Heart left ventricle (tissue), 16 donors: ENCODE results near the gene AMDHD2. TPM values are rescaled to one million over a fixed set of nuclear protein-coding genes. Genes with fewer than 3 reads are reported as not detected.

ENCODE experiments used
- ATAC-seq, 4 donors: fragments of 200-7000 bp; cut with Tn5 transposase; one replicate each; pipeline ENCODE4 v1.9.1; 2020 to 2022; ENCODE audit warnings: moderate library complexity in 4 of 4, mild to moderate bottlenecking in 3 of 4, moderate number of reproducible peaks in 1 of 4
- DNase-seq, 5 donors: peaks; one replicate each; pipeline ENCODE4 v3.0.0-alpha.2; 2020
- H3K27ac ChIP-seq, 12 donors: fragments of 200-600 bp; sonication (generic) in 4 of 12; one replicate each; pipeline versions ENCODE4 v1.5.0 to v1.8.0; 2016 to 2022; ENCODE audit warnings: mild to moderate bottlenecking in 2 of 12
- H3K27me3 ChIP-seq, 9 donors: fragments of 200-600 bp; sonication (generic) in 2 of 9; one replicate each; pipeline versions ENCODE4 v1.5.1 to v1.8.0; 2016 to 2022; ENCODE audit warnings: mild to moderate bottlenecking in 3 of 9
- H3K36me3 ChIP-seq, 9 donors: fragments of 200-600 bp; sonication (generic) in 2 of 9; one replicate each; pipeline versions ENCODE4 v1.5.0 to v1.8.0; 2018 to 2022; ENCODE audit warnings: mild to moderate bottlenecking in 2 of 9
- H3K4me1 ChIP-seq, 12 donors: fragments of 200-600 bp; sonication (generic) in 4 of 12; one replicate each; pipeline versions ENCODE4 v1.5.0 to v1.8.0; 2016 to 2022; ENCODE audit warnings: mild to moderate bottlenecking in 3 of 12
- H3K4me3 ChIP-seq, 12 donors: fragments of 200-600 bp; sonication (generic) in 4 of 12; one replicate each; pipeline versions ENCODE4 v1.5.0 to v1.8.0; 2017 to 2022; ENCODE audit warnings: mild to moderate bottlenecking in 9 of 12, moderate library complexity in 4 of 12
- H3K9me3 ChIP-seq, 12 donors: fragments of 200-600 bp; sonication (generic) in 4 of 12; one replicate each; pipeline versions ENCODE4 v1.5.0 to v1.8.0; 2016 to 2022; ENCODE audit warnings: mild to moderate bottlenecking in 1 of 12
- POLR2A ChIP-seq, 2 donors: fragments of 450-650 bp; IDR thresholded peaks; one replicate each; pipeline ENCODE4 v1.6.1; 2017; ENCODE audit warnings: antibody characterized with exemption in 2 of 2, mild to moderate bottlenecking in 2 of 2, moderate library complexity in 2 of 2
- WGBS, 4 donors: extraction: QIAGEN DNeasy Blood & Tissue Kit in 2 of 4; methylation state at CpG; one replicate each; pipeline versions ENCODE4 v1.1.5 to v1.1.7; 2013 to 2018; 5-methylcytosine and 5-hydroxymethylcytosine counted together
- intact Hi-C, 10 donors: fragments of 100-400 bp; cut with DNase I; formaldehyde crosslinking; loops; one replicate each; pipeline versions ENCODE4 v1.11.1 to v1.14.2; 2022
- polyA plus RNA-seq, 2 donors: library from polyadenylated mRNA; stranded (reverse); fragments of 200-250 nt; gene quantifications; one replicate each; pipeline ENCODE4 v1.2.3, GENCODE V29; 2013
- total RNA-seq, 9 donors: library from RNA; depleted of rRNA in 2 of 9; stranded (reverse); fragments of >200 nt in 2 of 9; fragmentation: NEBNext Ultra II Directional in 3 of 9; extraction: Animal tissue kit (Norgen Biotek cat#: 25700) in 3 of 9; gene quantifications; one replicate each; pipeline versions ENCODE4 v1.1.0 to v1.2.4, GENCODE V29; 2016 to 2023
- TF ChIP-seq, protein P1 (sequence below), 12 donors: fragments of 200-600 bp; sonication (generic) in 4 of 12; IDR thresholded peaks; one replicate each; pipeline versions ENCODE4 v1.5.0 to v1.8.0; 2018 to 2022; ENCODE audit warnings: antibody characterized with exemption in 12 of 12, mild to moderate bottlenecking in 5 of 12
- donor health status: ischemic (EF 13 %, LVEDD 7.1; RV severe dilation, severe dysfunction).
- donor health status: healthy with polysubstance abuse.
- donor health status: DM: no; HTN: yes; CAD: no.
- donor health status: DM: no; HTN: no; CAD: no.
- donor health status: ischemic (EF 25% LVEDD 6.9; RV normal size, moderate dysfunction).
- donor health status: ischemic (EF 25% LVEDD 5.7; RV mildly dilated, moderate dysfunction).
- donor health status: healthy.
- donor health status: DM: yes; HTN: yes; CAD: no.
- donor health status: ischemic (EF 35%, LVEDD 5.7; RV mildly dilated, moderate dysfunction).
- donor health status: nonischemic (EF 11% LVEDD 7.7; RV severe dilation, severe dysfunction).
- donor health status: DM: yes; HTN: yes; CAD: no.
- donor health status: PGD.
- donor health status: ischemic (EF 29% LVEDD 5.4; RV normal size, mild dysfunction).
- donor health status: nonischemic (EF 23%, LVEDD 6.1; RV moderate dilation, normal function).

The AMDHD2 gene
- total and polyA plus RNA-seq, 11 donors = 8.9 to 34.0 (median 11.8) TPM

GRCh38 chr16:2511128-2511800 lies 8.9 kb upstream of the AMDHD2 start:
- no peak overlapping the region for H3K4me3 ChIP-seq
- intact Hi-C loops = loop anchor here in 1 of 10 donors (10.0 kb wide), 1 partner anchor 246 kb away; the partner anchor contains the start of gene RNPS1
- H3K27me3 ChIP-seq = no peaks in the 10 kb centered on the region
- peaks cover 6 to 80% (median 23%) of the 10 kb centered on the region in 12 donors for H3K4me1 ChIP-seq
- peak in 3 of 5 donors; percentile 56 to 75 (median 59) for DNase-seq
- WGBS, 4 donors = 50 to 62% (median 57%) methylated on average over 24 of the region's 24 CpGs
- ATAC-seq = peak in 1 of 4 donors; percentile 23
- TF ChIP-seq POLR2A (IDR thresholded peaks at IDR 0.05) = no peak
- TF ChIP-seq, protein P1, sequence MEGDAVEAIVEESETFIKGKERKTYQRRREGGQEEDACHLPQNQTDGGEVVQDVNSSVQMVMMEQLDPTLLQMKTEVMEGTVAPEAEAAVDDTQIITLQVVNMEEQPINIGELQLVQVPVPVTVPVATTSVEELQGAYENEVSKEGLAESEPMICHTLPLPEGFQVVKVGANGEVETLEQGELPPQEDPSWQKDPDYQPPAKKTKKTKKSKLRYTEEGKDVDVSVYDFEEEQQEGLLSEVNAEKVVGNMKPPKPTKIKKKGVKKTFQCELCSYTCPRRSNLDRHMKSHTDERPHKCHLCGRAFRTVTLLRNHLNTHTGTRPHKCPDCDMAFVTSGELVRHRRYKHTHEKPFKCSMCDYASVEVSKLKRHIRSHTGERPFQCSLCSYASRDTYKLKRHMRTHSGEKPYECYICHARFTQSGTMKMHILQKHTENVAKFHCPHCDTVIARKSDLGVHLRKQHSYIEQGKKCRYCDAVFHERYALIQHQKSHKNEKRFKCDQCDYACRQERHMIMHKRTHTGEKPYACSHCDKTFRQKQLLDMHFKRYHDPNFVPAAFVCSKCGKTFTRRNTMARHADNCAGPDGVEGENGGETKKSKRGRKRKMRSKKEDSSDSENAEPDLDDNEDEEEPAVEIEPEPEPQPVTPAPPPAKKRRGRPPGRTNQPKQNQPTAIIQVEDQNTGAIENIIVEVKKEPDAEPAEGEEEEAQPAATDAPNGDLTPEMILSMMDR (IDR thresholded peaks at IDR 0.05) = no peak
- no peak overlapping the region for H3K27ac ChIP-seq
- no peaks in the 10 kb centered on the region for H3K9me3 ChIP-seq
- H3K36me3 ChIP-seq = peaks cover 0 to 1% (median 0%) of the 10 kb centered on the region in 9 donors

GRCh38 chr16:2511996-2512734 lies 8.0 kb upstream of the AMDHD2 start:
- H3K4me1 ChIP-seq = peaks cover 9 to 80% (median 32%) of the 10 kb centered on the region in 12 donors
- H3K27ac ChIP-seq = peak overlapping the region in 1 of 12 donors; percentile 99
- no peaks in the 10 kb centered on the region for H3K27me3 ChIP-seq
- H3K4me3 ChIP-seq = no peak overlapping the region
- no peaks in the 10 kb centered on the region for H3K9me3 ChIP-seq
- intact Hi-C loops = loop anchor here in 1 of 10 donors (10.0 kb wide), 1 partner anchor 247 kb away; the partner anchor contains the start of gene RNPS1
- TF ChIP-seq POLR2A (IDR thresholded peaks at IDR 0.05) = no peak
- TF ChIP-seq, protein P1 (IDR thresholded peaks at IDR 0.05) = no peak
- DNase-seq (peak in 1 of 5 donors; percentile 53), ATAC-seq (no peak)
- 90 to 93% (median 92%) methylated on average over 17 of the region's 17 CpGs for WGBS, 4 donors
- peaks cover 0 to 5% (median 0%) of the 10 kb centered on the region in 9 donors for H3K36me3 ChIP-seq

DNA sequence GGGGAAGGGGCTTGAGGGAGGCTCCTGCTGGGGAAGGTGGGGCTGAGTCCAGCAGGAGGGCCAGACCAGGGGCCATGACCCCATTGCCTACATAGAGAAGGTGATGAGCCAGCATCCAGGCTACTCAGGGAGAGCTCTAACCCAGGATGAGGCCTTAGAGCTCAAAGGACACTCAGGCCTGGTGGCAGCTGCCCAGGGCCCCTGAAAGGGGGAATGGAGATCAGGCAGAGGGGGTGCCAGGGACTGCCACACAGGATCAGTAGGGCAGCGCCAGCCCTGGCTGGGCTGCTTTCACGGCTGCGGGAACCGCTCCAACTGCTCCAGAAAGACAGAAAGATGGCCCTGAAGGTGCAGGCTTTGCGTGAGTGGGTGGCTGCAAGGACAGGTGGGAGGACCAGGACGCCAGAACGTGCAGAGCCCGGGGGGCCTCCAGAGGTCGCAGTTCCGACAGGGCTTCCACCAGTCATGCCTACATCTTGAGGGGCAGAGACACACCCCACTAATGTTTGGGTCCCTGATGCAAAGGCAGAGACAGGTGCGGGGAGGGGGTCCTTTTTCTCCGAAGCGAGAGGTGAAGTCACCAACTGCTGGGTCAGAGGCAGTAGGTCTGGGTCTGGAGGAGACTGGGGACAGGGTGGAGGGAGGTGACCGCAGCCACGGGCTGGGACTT lies 7.3 kb upstream of the AMDHD2 start:
- H3K9me3 ChIP-seq = no peaks in the 10 kb centered on the region
- 42 to 60% (median 49%) methylated on average over 5 to 15 of the region's 15 CpGs for WGBS, 4 donors
- H3K27ac ChIP-seq = peak overlapping the region in 11 of 12 donors; percentile 93 to 99 (median 95)
- peaks cover 9 to 80% (median 36%) of the 10 kb centered on the region in 12 donors for H3K4me1 ChIP-seq
- no peak for TF ChIP-seq POLR2A (IDR thresholded peaks at IDR 0.05)
- TF ChIP-seq, protein P1 (IDR thresholded peaks at IDR 0.05) = peak in 1 of 12 donors; percentile 6
- intact Hi-C loops = loop anchor here in 1 of 10 donors (10.0 kb wide), 1 partner anchor 248 kb away; the partner anchor contains the start of gene RNPS1
- H3K27me3 ChIP-seq = no peaks in the 10 kb centered on the region
- peak overlapping the region; percentile 87 to 100 (median 96) for H3K4me3 ChIP-seq
- DNase-seq (peak in 2 of 5 donors; percentile 10 to 62), ATAC-seq (peak in 2 of 4 donors; percentile 0 to 2)
- H3K36me3 ChIP-seq = peaks cover 0 to 5% (median 0%) of the 10 kb centered on the region in 9 donors
